Keratinocyte (primary cell): Measurements from ENCODE around the gene S100A7A. TPM values are rescaled to one million over a fixed set of nuclear protein-coding genes. Genes with fewer than 3 reads are reported as not detected.

ENCODE experiments used
- DNase-seq: peaks from one replicate; pipeline ENCODE4 v3.0.0-alpha.2; 2011; ENCODE audit warnings: low read depth, missing footprints, low spot score
- FAIRE-seq: peaks from 2 replicates; lab custom pipeline; 2011; peaks lifted over from hg19 to GRCh38; lab: Jason Lieb, UNC
- H2AFZ ChIP-seq: 2 replicates; pipeline ENCODE4 v1.6.0; 2012; ENCODE audit warnings: low read length, control low read depth, inconsistent platforms; ENCODE audit not compliant: control insufficient read depth
- H3K27ac ChIP-seq: 2 replicates; pipeline ENCODE4 v1.5.1; 2011; ENCODE audit warnings: low read length; ENCODE audit not compliant: control insufficient read depth, insufficient read depth
- H3K27me3 ChIP-seq: 3 replicates; pipeline ENCODE4 v1.6.0; 2011; ENCODE audit warnings: low read length; ENCODE audit not compliant: control insufficient read depth, insufficient read depth; ENCODE audit errors: extremely low read depth
- H3K36me3 ChIP-seq, 2 experiments: 2 replicates in 1 of 2; 3 replicates in 1 of 2; pipeline ENCODE4 v1.5.1; 2011; ENCODE audit warnings: low read length in 2 of 2, mild to moderate bottlenecking in 1 of 2; ENCODE audit not compliant: control insufficient read depth in 2 of 2, insufficient read depth in 2 of 2; ENCODE audit errors: extremely low read depth in 1 of 2
- H3K4me1 ChIP-seq: 3 replicates; pipeline ENCODE4 v1.5.1; 2011; ENCODE audit warnings: low read length; ENCODE audit not compliant: control insufficient read depth, insufficient read depth; ENCODE audit errors: extremely low read depth
- H3K4me2 ChIP-seq: 3 replicates; pipeline ENCODE4 v1.6.0; 2011; ENCODE audit warnings: low read depth, low read length; ENCODE audit not compliant: control insufficient read depth, insufficient read depth; ENCODE audit errors: extremely low read depth
- H3K4me3 ChIP-seq, 3 experiments: fragments of 200-600 bp in 1 of 3; sonication (generic) in 1 of 3; 2 replicates in 2 of 3; 3 replicates in 1 of 3; pipeline ENCODE4 v1.5.1; 2011 to 2016; ENCODE audit warnings: low read length in 3 of 3, mild to moderate bottlenecking in 3 of 3, control low read depth in 2 of 3, inconsistent platforms in 1 of 3, low read depth in 1 of 3, mixed read lengths in 1 of 3, mixed run types in 1 of 3, moderate library complexity in 1 of 3; ENCODE audit not compliant: control insufficient read depth in 2 of 3, insufficient read depth in 2 of 3; ENCODE audit errors: extremely low read depth in 1 of 3
- H3K79me2 ChIP-seq: 2 replicates; pipeline ENCODE4 v1.6.0; 2012; ENCODE audit warnings: low read length; ENCODE audit not compliant: control insufficient read depth, insufficient read depth
- H3K9ac ChIP-seq: 3 replicates; pipeline ENCODE4 v1.6.0; 2011; ENCODE audit warnings: low read length; ENCODE audit not compliant: control insufficient read depth, insufficient read depth; ENCODE audit errors: extremely low read depth
- H3K9me1 ChIP-seq: 3 replicates; pipeline ENCODE4 v1.6.0; 2011; ENCODE audit warnings: low read length; ENCODE audit not compliant: control insufficient read depth, insufficient read depth; ENCODE audit errors: extremely low read depth
- H3K9me3 ChIP-seq: 2 replicates; pipeline ENCODE4 v1.5.1; 2012; ENCODE audit warnings: low read depth, low read length; ENCODE audit not compliant: control insufficient read depth
- H4K20me1 ChIP-seq: 3 replicates; pipeline ENCODE4 v1.6.0; 2011; ENCODE audit warnings: low read length; ENCODE audit not compliant: control insufficient read depth, insufficient read depth; ENCODE audit errors: extremely low read depth
- CTCF ChIP-seq, 3 experiments: IDR thresholded peaks in 1 of 3; conservative IDR thresholded peaks in 1 of 3; optimal IDR thresholded peaks in 1 of 3; 2 replicates in 2 of 3; 3 replicates in 1 of 3; pipeline versions ENCODE3 to v1.5.1; 2011; ENCODE audit warnings: low read length in 3 of 3, mild to moderate bottlenecking in 3 of 3, moderate library complexity in 2 of 3, control low read depth in 1 of 3, inconsistent platforms in 1 of 3; ENCODE audit not compliant: insufficient read depth in 2 of 3; ENCODE audit errors: extremely low read depth in 1 of 3
- EZH2 ChIP-seq: IDR thresholded peaks from one replicate; pipeline ENCODE4 v1.6.1; 2012; ENCODE audit warnings: inconsistent platforms, mild to moderate bottlenecking, low read length, moderate library complexity
- dilution Hi-C: fragments of 300-500 bp; cut with MboI; formaldehyde crosslinking; loops from one replicate; pipeline ENCODE4 v1.7.0; 2020; ENCODE audit warnings: low sequenced_read_pairs; ENCODE audit not compliant: extremely low pct_ligation_motif_present
- polyA plus RNA-seq, 5 experiments: library from polyadenylated mRNA; depleted of rRNA in 3 of 5; stranded (reverse) in 3 of 5; stranded (forward) in 1 of 5; unstranded in 1 of 5; fragments of >200 nt; gene quantifications; 1 replicate in 1 of 5; 2 replicates in 3 of 5; 3 replicates in 1 of 5; pipeline versions ENCODE4 v1.2.1 to v1.2.3, GENCODE V29; 2011 to 2012; ENCODE audit warnings: missing spikeins in 2 of 5, low read depth in 1 of 5, low replicate concordance in 1 of 5

Gene S100A7A
- polyA plus RNA-seq, 1 donor (not counting 4 experiments of a cell fraction or from before 2014, with no cell fraction given) = not detected

- dilution Hi-C loops = no loop called here
- Histone ChIP-seq H3K36me3 (no peaks in the 10 kb centered on the region), H3K4me1 (peaks cover 5% of the 10 kb centered on the region), H4K20me1 (no peaks in the 10 kb centered on the region), H3K9ac (no peak overlapping the region), H3K9me3 (no peaks in the 10 kb centered on the region), H3K79me2 (no peaks in the 10 kb centered on the region), H3K4me3 (no peak overlapping the region), H3K27me3 (no peaks in the 10 kb centered on the region), H3K4me2 (no peak overlapping the region), H3K9me1 (no peaks in the 10 kb centered on the region), H3K27ac (no peak overlapping the region), H2AFZ (no peak overlapping the region)
- TF ChIP-seq CTCF (optimal IDR thresholded peaks at IDR 0.05 in 1 of 3, IDR thresholded peaks at IDR 0.05 in 1 of 3, conservative IDR thresholded peaks at IDR 0.05 in 1 of 3; ENCODE audit: extremely low read depth in 1 of 3, insufficient read depth in 2 of 3, low read length in 3 of 3) (peak; percentile 79 to 91 (median 83)), EZH2 (no peak)
- peak; percentile 58 for FAIRE-seq
- DNase-seq = no peak
Observed at GRCh38 chr1:153465811-153466636, 49.7 kb downstream of the S100A7A start.

GRCh38 chr1:153466908-153467307 lies 50.6 kb downstream of the S100A7A start:
- Histone ChIP-seq H3K27me3 (no peaks in the 10 kb centered on the region), H3K27ac (no peak overlapping the region), H4K20me1 (no peaks in the 10 kb centered on the region), H3K9ac (no peak overlapping the region), H3K9me1 (no peaks in the 10 kb centered on the region), H3K79me2 (no peaks in the 10 kb centered on the region), H2AFZ (no peak overlapping the region), H3K4me1 (peaks cover 5% of the 10 kb centered on the region), H3K4me3 (no peak overlapping the region), H3K36me3 (no peaks in the 10 kb centered on the region), H3K9me3 (no peaks in the 10 kb centered on the region), H3K4me2 (no peak overlapping the region)
- FAIRE-seq (no peak), DNase-seq (no peak)
- TF ChIP-seq CTCF (optimal IDR thresholded peaks at IDR 0.05 in 1 of 3, IDR thresholded peaks at IDR 0.05 in 1 of 3, conservative IDR thresholded peaks at IDR 0.05 in 1 of 3; ENCODE audit: extremely low read depth in 1 of 3, insufficient read depth in 2 of 3, low read length in 3 of 3) (no peak), EZH2 (no peak)
- dilution Hi-C loops = no loop called here
